ENCODE data around the gene SSTR4. TPM values are rescaled to one million over a fixed set of nuclear protein-coding genes. Genes with fewer than 3 reads are reported as not detected.

The SSTR4 gene
- total RNA-seq, 2 experiments from 2014 or later = not detected

DNA sequence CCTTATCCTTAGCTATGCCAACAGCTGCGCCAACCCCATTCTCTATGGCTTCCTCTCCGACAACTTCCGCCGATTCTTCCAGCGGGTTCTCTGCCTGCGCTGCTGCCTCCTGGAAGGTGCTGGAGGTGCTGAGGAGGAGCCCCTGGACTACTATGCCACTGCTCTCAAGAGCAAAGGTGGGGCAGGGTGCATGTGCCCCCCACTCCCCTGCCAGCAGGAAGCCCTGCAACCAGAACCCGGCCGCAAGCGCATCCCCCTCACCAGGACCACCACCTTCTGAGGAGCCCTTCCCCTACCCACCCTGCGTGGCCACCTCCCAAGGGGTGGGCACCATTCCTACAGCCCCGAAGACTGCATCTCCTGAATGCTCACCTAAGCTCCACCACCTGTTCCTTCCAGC lies 1.3 kb downstream of the SSTR4 start:
- intact Hi-C loops (cut with micrococcal nuclease) = no loop called here
- DNase-seq = no peak
- H3K4me1 Mint-ChIP-seq (ENCODE audit: low read depth) = no peaks in the 10 kb centered on the region
- no peaks in the 10 kb centered on the region for H3K9me3 Mint-ChIP-seq
- H3K36me3 Mint-ChIP-seq (ENCODE audit: low read depth) = no peaks in the 10 kb centered on the region
- H3K27me3 Mint-ChIP-seq (ENCODE audit: low read depth) = peaks cover 15% of the 10 kb centered on the region
- H3K27ac Mint-ChIP-seq = no peak overlapping the region
- no peak overlapping the region for H3K4me3 Mint-ChIP-seq
- CTCF ChIA-PET = no interaction called here

DNA sequence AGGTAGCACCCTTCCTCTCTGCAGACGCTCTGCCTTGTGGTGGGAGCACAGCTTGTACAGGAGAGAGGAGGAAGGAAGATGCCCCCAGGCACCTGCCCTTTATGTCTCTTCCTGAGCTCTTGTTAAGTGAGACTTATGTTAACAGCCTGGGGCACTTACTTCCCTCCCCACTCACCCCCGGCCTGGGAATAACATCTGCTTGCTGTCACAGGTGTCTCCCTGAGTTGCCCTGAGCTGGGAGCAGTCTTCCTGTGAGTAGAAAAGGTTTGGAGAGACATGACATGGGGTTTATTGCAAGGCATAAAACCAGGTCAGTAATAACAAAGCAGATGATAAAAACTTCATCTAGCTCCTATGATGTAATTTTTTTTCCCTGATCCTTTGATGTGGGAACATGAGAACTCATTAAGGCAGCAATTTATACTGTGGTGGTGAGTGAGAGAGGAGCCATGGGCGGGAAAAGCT lies 1.9 kb downstream of the SSTR4 start:
- no peak for DNase-seq
- H3K4me1 Mint-ChIP-seq (ENCODE audit: low read depth) = no peaks in the 10 kb centered on the region
- intact Hi-C loops (cut with micrococcal nuclease) = no loop called here
- H3K4me3 Mint-ChIP-seq = no peak overlapping the region
- H3K36me3 Mint-ChIP-seq (ENCODE audit: low read depth) = no peaks in the 10 kb centered on the region
- no peaks in the 10 kb centered on the region for H3K9me3 Mint-ChIP-seq
- H3K27me3 Mint-ChIP-seq (ENCODE audit: low read depth) = peaks cover 15% of the 10 kb centered on the region
- no peak overlapping the region for H3K27ac Mint-ChIP-seq
- CTCF ChIA-PET = no interaction called here

DNA sequence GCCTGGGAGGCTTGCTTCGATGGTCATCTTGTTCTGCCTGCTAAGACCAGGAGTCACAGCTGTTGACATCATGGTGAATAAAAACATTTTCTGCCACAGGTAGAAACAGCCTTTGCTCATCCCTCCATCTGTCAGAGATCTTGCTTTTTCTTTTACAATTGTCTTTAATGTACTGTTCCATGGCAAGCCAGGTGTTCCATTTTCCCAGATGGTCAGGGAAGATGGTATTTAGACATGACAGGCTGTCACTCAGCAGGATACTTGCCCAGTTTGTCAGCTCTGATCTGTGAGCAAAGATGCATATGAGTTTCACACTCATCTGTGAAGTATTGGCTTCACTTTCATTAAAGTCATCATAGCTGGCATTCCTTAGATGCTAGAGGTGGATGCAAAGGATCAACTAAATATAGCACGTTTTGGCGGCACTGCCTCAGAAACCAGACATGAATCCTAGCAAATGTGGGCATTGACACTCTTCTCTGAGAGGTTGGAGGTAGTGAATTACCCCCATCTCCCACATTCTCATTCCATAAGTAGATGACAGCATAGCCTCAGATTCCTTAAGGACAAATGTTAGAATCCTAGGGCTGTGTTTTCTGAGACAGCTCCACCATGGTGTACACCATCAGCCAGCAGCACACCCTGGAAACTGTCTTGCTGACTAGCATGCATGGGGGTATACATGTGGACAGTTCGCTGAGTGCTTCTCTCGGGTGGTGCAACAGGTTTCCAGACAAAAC lies 4.2 kb downstream of the SSTR4 start:
- Mint-ChIP-seq H3K4me3 (no peak overlapping the region), H3K27ac (no peak overlapping the region), H3K27me3 (ENCODE audit: low read depth) (peaks cover 10% of the 10 kb centered on the region), H3K9me3 (no peaks in the 10 kb centered on the region), H3K36me3 (ENCODE audit: low read depth) (no peaks in the 10 kb centered on the region), H3K4me1 (ENCODE audit: low read depth) (no peaks in the 10 kb centered on the region)
- intact Hi-C loops (cut with micrococcal nuclease) = no loop called here
- CTCF ChIA-PET = no interaction called here
- DNase-seq = no peak

DNA sequence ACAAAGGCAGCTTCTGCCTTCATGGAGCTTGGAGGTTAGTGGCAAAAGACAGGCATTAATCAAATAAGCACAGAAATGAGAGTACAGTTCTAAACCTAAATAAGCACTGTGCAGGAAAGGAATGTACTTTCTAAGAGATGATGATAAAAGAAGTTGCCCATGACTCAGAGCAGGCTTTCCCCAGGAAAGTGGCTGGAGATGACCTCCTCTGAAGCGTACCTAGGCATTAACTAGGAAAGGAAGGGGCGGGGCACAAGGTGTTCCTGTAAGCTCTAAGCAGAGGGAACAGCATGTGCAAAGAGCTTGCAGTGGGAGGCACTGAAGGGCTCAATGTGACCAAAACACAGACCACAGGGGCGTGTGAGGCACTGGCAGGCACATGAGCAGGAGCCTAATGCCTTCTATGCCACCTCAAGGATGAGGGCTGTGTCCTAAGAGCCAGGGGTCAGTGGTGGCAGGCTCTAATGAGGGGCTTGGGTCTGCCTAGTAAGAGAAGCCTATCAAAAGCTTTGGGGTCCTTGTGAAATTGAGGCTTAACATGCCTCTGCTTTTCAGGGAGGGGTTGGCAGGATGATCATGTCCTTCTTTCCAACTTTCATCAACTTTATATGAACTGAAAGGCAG lies 4.9 kb downstream of the SSTR4 start:
- Mint-ChIP-seq H3K9me3 (no peaks in the 10 kb centered on the region), H3K27ac (no peak overlapping the region), H3K27me3 (ENCODE audit: low read depth) (peaks cover 7% of the 10 kb centered on the region), H3K4me1 (ENCODE audit: low read depth) (no peaks in the 10 kb centered on the region), H3K36me3 (ENCODE audit: low read depth) (no peaks in the 10 kb centered on the region), H3K4me3 (no peak overlapping the region)
- no peak for DNase-seq
- CTCF ChIA-PET = no interaction called here
- intact Hi-C loops (cut with micrococcal nuclease) = no loop called here

DNA sequence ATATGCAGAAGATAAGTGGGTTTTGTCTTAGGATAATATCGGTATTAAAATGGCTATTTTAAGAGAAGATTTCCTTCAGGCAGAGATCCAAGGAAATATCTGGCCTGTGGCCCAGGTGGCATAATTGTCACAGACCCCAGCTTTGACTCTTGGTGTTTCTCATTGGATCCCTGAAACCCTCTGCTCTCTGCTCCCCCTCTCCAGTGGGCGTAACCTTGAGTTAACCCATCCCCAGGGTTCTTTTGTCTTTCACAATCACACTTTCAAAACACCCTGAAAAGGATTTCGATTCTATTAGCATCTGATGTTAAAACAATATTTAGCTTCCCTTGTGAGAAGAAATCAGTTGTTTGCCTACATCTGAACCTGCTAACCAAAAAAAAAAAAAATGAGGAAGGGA lies 7.2 kb downstream of the SSTR4 start:
- Mint-ChIP-seq H3K4me3 (no peak overlapping the region), H3K27ac (no peak overlapping the region), H3K9me3 (no peaks in the 10 kb centered on the region), H3K27me3 (ENCODE audit: low read depth) (peaks cover 16% of the 10 kb centered on the region), H3K4me1 (ENCODE audit: low read depth) (peaks cover 2% of the 10 kb centered on the region), H3K36me3 (ENCODE audit: low read depth) (no peaks in the 10 kb centered on the region)
- intact Hi-C loops (cut with micrococcal nuclease) = no loop called here
- DNase-seq = no peak
- CTCF ChIA-PET = no interaction called here

DNA sequence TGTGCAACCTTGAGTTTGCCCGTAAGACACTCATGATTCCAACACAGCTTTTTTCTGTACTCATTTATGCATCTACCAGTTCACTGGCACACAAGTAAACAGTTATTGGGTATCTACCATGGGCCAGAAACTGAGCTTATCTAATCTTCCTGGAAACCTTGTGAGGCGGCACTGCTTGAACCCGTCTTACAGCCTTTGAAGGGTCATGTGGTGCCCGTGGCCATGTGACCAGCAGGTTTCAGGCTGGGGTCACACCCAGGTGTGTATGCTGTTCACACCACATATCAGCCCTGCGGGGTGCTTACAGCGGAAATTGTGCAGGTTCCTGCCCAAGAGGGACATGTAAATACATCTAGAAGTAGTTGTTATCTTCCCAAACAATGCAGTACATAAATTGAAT lies 8.3 kb downstream of the SSTR4 start:
- no peak for DNase-seq
- Mint-ChIP-seq H3K9me3 (no peaks in the 10 kb centered on the region), H3K27ac (no peak overlapping the region), H3K4me3 (no peak overlapping the region), H3K36me3 (ENCODE audit: low read depth) (no peaks in the 10 kb centered on the region), H3K4me1 (ENCODE audit: low read depth) (peaks cover 2% of the 10 kb centered on the region), H3K27me3 (ENCODE audit: low read depth) (peaks cover 24% of the 10 kb centered on the region)
- CTCF ChIA-PET = interaction anchor here (0.6 kb wide), 1 partner anchor 358 kb away, joined by 4 read pairs; no protein-coding TSS in a partner anchor
- intact Hi-C loops (cut with micrococcal nuclease) = no loop called here

DNA sequence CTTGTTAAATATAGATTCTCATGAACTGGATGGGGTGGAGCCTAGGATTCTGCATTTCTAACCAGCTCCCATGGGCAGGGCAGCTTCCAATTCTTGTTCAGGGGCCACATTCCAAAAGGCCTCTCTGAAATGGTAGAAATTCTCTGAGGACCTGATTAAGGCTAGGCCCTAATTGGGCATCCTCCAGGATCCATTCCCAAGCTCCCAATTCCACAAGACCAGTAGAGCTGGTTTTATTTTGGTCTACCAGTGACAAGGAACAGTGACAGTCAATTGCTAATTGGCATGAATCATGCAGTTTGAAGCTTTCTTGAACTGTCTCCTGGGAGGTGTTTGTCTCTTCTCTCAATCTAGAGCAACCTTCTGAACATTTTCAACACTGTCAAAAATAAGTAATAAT lies 11.3 kb downstream of the SSTR4 start:
- H3K4me3 Mint-ChIP-seq = no peak overlapping the region
- peaks cover 4% of the 10 kb centered on the region for H3K4me1 Mint-ChIP-seq (ENCODE audit: low read depth)
- CTCF ChIA-PET = no interaction called here
- no peaks in the 10 kb centered on the region for H3K9me3 Mint-ChIP-seq
- intact Hi-C loops (cut with micrococcal nuclease) = no loop called here
- peaks cover 33% of the 10 kb centered on the region for H3K27me3 Mint-ChIP-seq (ENCODE audit: low read depth)
- H3K36me3 Mint-ChIP-seq (ENCODE audit: low read depth) = no peaks in the 10 kb centered on the region
- H3K27ac Mint-ChIP-seq = no peak overlapping the region
- no peak for DNase-seq

DNA sequence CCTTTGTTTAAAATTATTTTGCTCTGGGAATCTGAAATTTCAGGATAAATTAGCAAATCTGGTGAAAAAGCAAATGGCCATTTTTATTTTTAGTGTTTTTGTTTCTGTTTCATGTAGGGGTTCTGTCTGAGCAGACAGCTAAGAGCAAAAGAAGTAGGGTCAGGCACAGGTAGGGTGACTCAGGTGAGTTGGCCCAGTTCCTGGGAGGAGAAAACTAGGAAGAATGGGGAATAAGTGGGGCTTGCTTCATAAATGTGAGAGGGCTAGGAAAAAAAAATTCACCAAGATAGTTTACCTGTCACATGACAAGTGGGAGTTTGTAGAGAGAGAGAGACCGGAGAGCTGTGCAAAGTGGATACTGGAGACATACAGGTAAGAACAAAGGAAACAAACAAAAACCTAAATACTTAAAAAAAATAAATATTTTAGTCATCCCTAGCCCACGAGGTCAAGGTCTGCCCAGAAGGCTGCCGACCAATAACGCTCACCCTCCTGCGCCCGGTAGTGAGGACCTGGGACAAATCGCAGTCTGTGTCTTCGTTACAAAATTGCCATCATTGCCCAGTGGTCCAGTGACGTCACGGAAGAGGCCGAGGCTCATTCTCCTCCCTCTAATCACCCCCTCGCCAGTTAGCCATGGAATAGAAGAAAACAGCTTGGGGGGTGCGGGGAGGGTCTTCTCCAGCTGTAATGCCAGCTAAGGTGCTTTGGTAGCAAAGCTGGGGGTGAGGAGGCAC lies 12.1 kb downstream of the SSTR4 start:
- no peaks in the 10 kb centered on the region for H3K36me3 Mint-ChIP-seq (ENCODE audit: low read depth)
- DNase-seq = no peak
- intact Hi-C loops (cut with micrococcal nuclease) = no loop called here
- CTCF ChIA-PET = no interaction called here
- H3K4me1 Mint-ChIP-seq (ENCODE audit: low read depth) = peaks cover 4% of the 10 kb centered on the region
- no peak overlapping the region for H3K4me3 Mint-ChIP-seq
- peaks cover 38% of the 10 kb centered on the region for H3K27me3 Mint-ChIP-seq (ENCODE audit: low read depth)
- H3K27ac Mint-ChIP-seq = no peak overlapping the region
- no peaks in the 10 kb centered on the region for H3K9me3 Mint-ChIP-seq

DNA sequence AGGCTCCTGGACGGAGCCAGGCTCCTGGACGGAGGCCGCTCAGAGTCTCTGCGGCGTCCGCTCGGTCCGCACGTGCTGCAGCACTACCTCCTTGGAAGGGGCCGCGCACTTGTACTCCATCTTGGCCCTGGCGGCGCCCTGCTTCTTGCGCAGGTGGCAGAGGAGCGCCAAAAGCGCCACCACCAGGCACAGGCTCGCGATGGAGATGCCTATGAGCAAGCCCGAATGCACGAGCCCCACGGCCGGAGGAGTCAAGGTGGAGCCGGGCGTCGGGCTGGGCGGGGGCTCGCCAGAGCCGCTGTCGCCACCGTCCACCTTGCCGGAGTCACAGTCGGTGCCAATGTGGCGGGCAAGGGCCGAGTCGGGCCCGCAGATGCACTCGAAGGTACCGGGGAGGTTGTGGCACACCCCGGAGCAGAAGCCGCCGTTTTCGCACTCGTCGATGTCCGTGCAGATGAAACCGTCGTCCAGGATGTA lies 12.7 kb downstream of the SSTR4 start:
- CTCF ChIA-PET = no interaction called here
- intact Hi-C loops (cut with micrococcal nuclease) = no loop called here
- no peak for DNase-seq
- Mint-ChIP-seq H3K9me3 (no peaks in the 10 kb centered on the region), H3K4me1 (ENCODE audit: low read depth) (peaks cover 4% of the 10 kb centered on the region), H3K27me3 (ENCODE audit: low read depth) (peaks cover 44% of the 10 kb centered on the region), H3K36me3 (ENCODE audit: low read depth) (no peaks in the 10 kb centered on the region), H3K4me3 (no peak overlapping the region), H3K27ac (no peak overlapping the region)

DNA sequence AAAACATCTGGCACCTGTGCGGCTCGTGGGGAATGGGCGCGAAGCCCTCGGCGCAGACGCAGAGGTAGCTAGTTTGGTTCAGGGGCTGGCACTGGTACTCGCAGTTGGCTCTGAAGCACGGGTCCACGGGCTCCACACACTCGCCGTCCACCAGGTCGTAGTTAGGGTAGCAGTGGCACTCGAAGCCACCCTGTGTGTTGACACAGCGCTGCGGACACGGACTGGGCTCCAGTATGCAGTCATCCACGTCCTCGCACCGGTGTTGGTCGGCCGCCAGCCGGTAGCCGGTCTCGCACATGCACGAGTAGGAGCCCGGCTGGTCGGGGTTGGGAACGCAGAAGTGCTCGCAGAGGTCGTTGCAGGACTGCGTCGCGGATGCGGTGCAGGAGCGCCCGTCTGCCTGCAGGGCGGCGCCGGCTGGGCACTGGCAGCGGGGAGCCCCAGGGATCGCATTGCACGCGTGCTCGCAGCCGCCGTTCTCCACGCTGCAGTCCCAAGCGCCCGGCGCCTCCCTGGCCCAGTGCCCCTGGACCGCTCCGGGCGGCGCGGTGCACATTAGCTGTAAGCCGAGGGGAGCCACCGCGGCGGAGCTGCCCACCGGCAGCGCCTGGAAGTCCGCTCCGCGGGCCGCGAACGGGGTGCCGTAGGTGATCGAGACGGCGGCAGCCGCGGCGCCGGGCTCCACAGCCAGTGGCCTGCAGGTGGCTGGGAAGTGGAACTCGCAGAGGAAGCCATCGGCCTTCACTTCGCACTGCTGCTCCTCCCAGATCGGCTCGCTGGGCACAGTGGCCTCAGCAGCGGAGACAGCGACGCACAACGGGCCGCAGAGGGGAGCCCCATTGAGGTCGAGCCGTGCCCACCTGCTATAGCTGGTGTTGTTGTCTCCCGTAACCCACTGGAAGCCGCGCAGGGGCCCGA lies 13.4 kb downstream of the SSTR4 start:
- CTCF ChIA-PET = no interaction called here
- Mint-ChIP-seq H3K27me3 (ENCODE audit: low read depth) (peaks cover 48% of the 10 kb centered on the region), H3K4me3 (no peak overlapping the region), H3K36me3 (ENCODE audit: low read depth) (no peaks in the 10 kb centered on the region), H3K4me1 (ENCODE audit: low read depth) (peaks cover 4% of the 10 kb centered on the region), H3K27ac (no peak overlapping the region), H3K9me3 (no peaks in the 10 kb centered on the region)
- intact Hi-C loops (cut with micrococcal nuclease) = no loop called here
- DNase-seq = peak; percentile 16

DNA sequence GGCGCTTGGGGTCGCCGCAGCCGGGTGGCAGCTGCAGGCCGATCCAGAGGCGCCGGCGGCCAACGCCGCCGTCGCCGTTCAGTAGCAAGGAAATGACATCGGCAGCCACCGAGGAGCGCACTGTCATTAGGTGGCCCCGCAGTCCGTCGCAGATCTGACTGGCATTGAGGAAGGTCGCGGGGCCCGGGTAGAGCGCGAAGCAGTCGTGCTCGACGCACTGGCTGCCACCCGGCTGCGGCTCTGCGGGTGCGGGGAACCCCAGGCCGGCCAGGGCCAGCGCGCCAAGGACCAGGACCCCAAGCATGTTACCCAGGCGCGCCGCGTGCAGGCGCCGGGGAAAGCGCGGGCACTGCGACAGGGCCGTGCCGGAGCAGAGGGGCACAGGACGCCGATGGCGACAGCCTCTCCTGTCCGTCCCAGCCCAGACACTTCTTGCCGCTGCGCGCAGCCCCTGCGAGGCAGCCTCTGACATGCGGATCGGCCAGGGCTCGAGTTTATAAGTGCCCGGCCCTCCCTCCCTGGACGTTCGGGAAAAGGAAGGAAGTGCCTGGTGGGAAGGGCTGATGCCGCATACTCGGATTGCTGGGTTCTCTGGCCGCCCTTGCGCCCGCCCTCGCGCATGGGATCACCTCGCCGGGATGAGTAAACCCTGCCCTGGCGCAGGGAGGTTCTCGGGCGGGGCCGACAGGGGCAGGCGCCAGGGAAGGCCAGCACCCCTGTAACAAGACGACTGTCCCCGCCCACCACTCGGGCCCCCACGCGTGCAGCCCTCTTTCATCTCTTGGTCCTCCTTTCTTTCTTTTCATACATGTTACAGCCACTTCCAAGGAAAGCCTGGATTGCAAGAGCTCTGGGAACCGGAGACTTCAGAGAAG lies 14.3 kb downstream of the SSTR4 start, which contains the start of gene THBD:
Gene THBD (minus strand): TSS at position 472 of the 875 bp plus-strand sequence. CDS start 168 bp downstream, at position 304.
- intact Hi-C loops (cut with micrococcal nuclease) = loop anchor here (2.0 kb wide), 1 partner anchor 185 kb away; no protein-coding TSS in a partner anchor
- peaks cover 48% of the 10 kb centered on the region for H3K27me3 Mint-ChIP-seq (ENCODE audit: low read depth)
- no peak within 1 kb of the TSS for H3K4me3 Mint-ChIP-seq

More for the DNA sequence above, 14.3 kb downstream of the SSTR4 start, which contains the start of gene THBD:
- Mint-ChIP-seq H3K9me3 (no peaks in the 10 kb centered on the region), H3K36me3 (ENCODE audit: low read depth) (no peaks in the 10 kb centered on the region), H3K4me1 (ENCODE audit: low read depth) (peaks cover 4% of the 10 kb centered on the region), H3K27ac (no peak within 1 kb of the TSS)
- DNase-seq = peak; percentile 9
- CTCF ChIA-PET = no interaction called here
